Brain pericyte (primary cell): ENCODE measurements around the gene ASPRV1.
"Not testable (repeated sequence)": the region's sequence is repeated elsewhere in the genome, so short reads cannot be mapped to it uniquely, and the experiment has no call there.

ENCODE experiments used
- DNase-seq: peaks from one replicate; pipeline ENCODE4 v3.0.0-alpha.2; 2012; ENCODE audit warnings: low read depth, low spot score

Gene ASPRV1

GRCh38 chr2:69960821-69961220 is 610 bp downstream of the ASPRV1 start:
- no peak for DNase-seq

DNA sequence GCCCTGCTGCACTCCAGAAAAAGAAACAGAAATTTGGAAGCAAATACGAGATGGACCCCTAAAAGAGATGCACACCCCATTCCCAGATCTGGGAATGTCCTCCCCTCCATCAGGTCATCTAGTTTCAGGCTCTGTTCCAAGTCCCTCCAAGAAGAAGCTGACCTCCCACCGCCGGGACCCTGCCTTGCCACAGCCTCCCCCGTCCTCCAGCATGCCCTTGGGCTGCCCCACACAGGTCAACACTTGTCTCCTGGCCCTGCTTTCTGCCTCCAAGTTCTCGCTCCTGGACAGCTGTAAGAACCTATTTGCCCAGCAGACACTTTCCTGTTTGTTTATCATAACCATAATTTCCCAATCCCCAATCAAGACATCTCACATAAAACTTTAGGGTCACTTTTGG is 2.0 kb downstream of the ASPRV1 start:
- no peak for DNase-seq

DNA sequence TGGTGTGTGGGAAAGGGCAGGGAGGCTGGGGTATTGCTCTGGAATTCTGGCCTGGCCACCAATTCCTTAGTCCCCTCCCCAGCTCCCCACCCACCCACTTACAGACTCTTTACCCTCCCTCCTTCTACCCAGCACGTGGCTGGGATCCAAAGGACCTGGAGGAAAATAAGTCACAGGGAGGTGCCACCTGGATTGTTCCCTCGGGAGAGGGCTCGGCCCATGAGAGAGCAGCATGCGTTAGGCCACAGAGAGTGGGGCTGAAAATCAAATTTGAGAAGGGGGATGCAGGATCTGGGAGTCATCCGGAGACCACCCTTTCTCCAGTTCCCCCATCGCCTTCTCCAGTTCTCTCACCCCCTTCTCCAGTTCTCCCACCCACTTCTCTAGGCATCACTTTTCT is 3.0 kb downstream of the ASPRV1 start:
- DNase-seq, result no peak

DNA sequence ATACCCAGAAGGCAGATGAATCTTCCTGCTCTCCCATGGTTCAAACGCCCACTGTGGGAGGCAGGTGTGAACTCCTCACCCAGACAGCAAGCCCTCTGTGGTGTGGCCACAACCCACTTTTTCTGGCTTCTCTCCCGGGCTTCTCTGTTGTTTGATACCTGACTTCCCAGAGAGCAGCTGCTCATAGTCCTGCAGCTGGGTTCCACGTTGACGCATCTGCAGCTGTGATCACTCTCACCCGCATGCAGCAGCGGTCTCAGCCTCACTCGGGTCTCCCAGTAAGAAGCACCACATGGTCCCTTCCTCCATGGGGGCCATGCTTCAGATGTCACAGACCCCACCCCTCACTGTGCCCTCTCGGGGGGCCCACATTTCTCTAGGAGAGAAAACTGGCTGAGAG is 3.5 kb downstream of the ASPRV1 start:
- DNase-seq, result no peak

GRCh38 chr2:69956475-69956979 is 4.9 kb downstream of the ASPRV1 start:
- no peak for DNase-seq

DNA sequence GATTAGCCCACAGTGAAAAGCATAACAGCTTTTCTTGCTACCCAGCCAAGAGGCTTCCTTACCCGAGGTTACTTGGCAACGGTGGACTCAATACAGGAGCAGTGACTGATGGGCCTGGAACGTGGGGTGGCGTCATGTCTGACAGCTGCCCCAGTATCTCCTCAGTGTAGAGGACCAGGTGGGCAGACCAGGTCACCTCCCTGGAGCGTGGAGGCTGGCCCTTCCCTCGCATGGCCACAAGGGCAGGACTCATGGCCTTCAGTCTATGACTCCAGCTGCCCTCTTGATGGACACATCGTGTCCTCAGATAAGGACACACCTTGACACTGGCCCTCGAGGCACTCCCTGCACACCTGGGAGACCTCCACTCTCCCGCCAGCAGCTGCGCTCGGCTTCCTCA is 6.4 kb downstream of the ASPRV1 start:
- DNase-seq, result no peak

- DNase-seq, result no peak
These were observed 7.3 kb downstream of the ASPRV1 start for GRCh38 chr2:69954084-69954483.

GRCh38 chr2:69952336-69953115 is 8.9 kb downstream of the ASPRV1 start:
- DNase-seq, result no peak

GRCh38 chr2:69950671-69951070 is 10.8 kb downstream of the ASPRV1 start:
- DNase-seq, result not testable (repeated sequence)

DNA sequence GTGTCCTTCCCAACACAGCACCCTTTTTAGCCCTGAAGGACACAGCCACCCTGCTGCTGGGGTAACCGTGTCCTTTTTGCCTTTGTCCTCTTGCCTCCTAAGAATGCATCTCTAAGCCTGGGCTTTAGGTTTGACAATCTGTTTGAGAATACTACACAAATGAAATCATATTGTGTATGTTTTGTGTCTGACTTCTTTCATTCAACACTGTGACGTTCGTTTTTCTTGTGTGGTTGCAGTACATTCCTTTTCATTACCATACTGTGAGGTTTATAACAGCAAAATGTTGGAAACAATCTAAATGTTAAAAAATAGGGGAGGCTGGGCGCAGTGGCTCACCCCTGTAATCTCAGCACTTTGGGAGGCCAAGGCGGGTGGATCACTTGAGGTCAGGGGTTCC is 11.2 kb downstream of the ASPRV1 start:
- no peak for DNase-seq

- DNase-seq, result no peak
These were observed 12.3 kb downstream of the ASPRV1 start for GRCh38 chr2:69948963-69949645.

DNA sequence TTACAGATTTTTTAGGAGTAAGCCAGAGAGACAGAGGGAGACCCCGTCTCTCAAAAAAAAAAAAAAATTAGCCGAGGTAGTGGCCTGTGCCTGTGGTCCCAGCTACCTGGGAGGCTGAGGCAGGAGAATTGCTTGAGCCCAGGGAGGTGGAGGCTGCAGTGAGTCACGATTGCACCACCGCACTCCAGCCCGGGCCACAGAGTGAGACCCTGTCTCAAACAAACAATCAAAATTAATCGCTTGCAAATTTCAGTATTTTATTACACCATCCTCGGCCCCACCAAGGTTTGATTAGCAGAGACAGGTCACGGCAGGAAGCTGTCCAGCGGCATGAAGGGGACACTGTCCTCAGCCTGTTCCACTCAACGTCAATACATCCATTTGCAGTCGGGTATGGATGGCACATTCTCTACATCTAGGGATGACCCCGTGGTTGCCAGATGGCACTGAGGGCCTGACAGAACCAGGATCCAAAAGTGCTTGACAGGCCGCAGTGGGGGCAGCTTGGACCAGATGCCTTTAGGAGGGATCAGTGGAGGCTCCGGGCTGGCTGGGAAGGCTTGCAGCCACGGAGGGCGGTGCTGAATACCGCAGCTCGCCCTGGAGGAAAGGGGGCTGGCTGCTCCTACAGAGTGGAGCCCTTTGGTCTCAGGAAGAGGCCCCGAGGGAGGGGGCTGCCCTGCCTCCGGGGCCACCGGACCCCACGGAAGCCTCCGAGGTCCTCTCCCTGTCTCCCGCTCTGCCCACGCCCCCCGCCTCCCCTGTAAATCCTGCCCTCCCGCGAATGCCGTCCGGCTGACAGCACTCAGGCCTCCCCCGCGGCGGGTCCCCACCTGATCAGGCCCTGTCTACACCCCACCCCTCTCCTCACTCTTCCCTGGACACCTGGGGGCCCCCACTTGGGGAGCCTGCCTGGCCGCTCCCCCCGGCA is 13.1 kb downstream of the ASPRV1 start:
- no peak for DNase-seq

GRCh38 chr2:69947325-69947931 is 14.0 kb downstream of the ASPRV1 start:
- no peak for DNase-seq

DNA sequence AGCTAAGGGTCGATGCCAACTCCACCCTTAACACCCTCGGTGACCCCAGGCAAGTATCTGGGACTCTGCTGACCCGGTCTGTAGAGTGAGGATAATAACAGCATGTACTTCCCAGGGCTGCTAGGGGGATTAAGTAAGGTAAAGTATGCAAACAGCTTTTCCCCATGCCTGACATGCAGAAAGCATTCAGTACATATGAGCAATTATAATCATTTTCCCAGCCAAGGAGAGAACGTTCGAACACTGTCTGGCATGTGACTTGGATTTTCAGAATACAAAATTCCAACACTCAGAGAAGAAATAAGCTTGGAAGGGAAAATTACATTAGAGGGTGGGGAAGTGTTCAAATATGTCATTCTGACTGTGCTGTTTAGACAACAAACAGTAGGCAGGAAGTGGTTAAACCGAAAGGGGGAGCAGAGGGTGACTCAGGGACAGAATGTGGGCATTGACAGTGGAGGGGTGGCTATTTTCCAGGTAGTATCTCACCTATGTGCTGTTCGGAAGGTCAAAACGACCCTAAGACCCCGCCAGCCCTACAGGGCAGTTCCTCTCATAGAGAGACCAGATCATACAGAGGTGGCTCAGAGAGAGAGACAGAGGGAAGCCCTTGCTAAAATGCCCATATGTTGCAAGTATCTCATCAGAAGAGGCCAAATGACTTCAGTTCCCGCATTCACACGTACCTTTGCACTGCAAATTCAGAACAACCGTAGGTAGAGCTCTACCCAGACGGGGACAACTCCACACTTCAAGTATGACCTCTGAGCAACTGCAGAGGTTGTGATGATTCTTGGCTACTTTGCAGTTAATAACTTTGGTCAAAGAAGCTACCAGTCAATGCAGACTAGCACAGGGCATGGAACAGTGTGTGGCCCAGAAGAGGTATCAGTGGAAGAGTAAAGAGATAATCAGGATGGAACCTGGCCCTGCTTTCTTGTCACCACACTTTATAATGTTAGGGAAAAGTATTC is 14.8 kb downstream of the ASPRV1 start:
- no peak for DNase-seq

GRCh38 chr2:69945941-69946340 is 15.5 kb downstream of the ASPRV1 start:
- DNase-seq, result no peak

- no peak for DNase-seq
These were observed 16.0 kb downstream of the ASPRV1 start for GRCh38 chr2:69945441-69945840.

DNA sequence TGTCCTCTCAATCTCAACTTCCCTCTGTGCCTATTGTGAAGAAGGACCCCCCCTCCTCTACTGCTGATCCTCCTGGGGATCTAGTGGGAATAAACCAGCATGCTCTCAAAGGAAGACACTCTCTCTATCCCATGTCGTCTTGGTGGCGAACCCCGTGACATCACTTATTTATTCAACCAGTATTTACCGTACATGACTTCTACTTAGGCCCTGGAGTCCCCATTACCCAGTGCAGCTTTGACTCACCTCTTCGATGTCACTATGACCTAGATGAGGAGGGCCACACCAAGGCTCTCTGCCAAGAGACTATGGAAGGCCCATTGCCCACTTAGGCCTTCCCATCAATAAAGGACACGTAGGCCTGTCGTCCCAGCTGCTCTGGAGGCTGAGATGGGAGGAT is 16.7 kb downstream of the ASPRV1 start:
- no peak for DNase-seq

- no peak for DNase-seq
These were observed 17.4 kb downstream of the ASPRV1 start for GRCh38 chr2:69943843-69944525.

DNA sequence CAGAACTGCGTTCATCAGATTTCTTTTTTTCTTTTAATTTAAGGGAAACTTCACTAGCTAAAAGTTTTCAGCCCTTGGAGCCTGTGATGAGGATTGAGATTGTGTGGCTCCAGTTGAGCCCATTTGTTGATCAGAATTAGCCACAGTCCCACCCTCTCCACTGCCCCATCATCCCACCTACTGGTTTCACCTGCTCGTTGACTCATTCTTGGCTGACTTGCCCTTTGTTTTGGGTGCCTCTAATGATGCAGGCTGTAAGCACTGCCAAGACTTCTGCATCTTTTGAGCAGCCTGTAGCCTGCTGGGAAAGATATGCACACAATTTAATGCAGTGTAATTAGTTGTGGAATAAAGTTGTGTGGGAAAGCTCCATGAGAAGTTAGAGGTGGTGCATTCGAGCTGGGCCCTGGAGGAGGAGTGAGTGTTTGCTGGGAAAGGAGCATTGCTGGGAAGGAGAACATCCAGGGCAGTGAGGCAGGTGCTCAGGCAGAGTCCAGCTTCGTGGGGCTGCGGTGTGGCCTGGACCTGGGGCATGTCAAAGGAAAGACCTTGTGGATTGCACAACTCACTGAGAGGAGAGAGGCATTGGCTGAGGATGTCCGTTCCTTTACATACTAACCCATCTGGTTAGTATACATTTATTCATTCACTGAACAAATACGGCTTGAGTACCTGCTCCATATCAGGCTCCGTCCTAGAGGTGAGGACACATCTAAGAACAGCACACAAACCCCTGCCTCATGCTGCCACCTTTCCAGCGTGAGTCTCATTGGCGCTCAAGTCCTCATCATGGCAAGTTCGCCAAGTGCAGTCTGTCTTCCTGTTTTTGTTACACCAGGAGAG is 18.2 kb downstream of the ASPRV1 start:
- no peak for DNase-seq
